Brain pericyte (primary cell): ENCODE data around the gene MRM3.
"Not testable (repeated sequence)": the region's sequence is repeated elsewhere in the genome, so short reads cannot be mapped to it uniquely, and the experiment has no call there.

Source experiments
- DNase-seq: peaks from one replicate; pipeline ENCODE4 v3.0.0-alpha.2; 2012; ENCODE audit warnings: low read depth, low spot score

The MRM3 gene

DNA sequence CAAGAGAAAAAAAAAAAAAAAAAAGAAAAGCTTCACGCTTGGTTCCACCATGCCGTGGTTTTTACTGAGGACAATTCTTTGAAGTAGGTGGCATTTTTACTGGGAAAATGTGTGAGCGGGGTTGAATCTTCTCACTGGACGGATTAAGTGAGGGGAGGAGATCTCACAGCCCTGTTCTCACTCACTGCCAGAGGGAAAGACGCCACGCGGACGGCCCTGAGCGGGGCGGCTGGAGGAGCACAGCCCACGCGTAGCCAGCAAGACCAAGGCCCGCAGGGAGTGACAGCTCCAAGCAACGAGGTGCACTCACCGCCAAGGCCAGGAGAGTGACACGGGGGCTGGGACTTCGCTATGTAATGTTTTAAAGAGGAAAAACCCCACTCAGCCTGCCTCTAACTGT is 43.1 kb downstream of the MRM3 start:
- DNase-seq = no peak

DNA sequence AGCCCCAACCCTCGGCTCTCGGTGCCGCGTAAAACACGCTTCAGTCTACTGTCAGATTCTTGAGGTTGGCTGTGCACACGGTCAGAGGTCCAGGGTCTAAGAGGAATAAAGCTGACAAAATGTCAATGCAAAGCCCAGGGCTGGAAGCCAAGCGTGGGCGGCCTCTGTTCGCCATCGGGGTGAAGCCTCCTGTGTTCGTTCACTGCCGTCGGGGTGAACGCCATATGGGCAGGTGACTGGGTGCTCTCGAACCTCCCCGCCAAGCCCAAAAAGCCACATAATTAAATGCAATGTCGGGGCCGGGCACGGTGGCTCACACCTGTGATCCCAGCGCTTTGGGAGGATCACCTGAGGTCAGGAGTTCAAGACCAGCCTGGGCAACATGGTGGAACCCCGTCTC is 44.6 kb downstream of the MRM3 start:
- DNase-seq = no peak

DNA sequence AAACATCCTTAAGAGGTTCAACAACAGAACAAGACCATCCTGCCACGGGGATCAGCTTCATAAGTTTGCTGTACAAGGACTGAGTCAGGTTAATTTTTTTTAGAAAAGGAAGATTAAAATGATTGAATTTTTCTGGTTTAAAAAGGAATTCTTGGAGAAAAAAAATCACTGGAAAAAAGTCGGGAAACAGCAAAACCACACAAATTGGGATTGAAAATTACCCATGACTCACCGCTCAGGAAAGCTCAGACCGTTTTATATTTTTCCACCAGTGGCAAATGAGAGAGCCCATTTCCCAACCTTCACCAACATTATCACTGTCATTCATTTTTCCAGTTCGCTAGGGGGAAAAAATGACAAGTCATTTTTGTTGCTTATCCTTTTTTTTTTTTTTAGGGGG is 46.6 kb downstream of the MRM3 start:
- DNase-seq = no peak

GRCh38 chr17:829614-830013 is 47.5 kb downstream of the MRM3 start:
- DNase-seq = not testable (repeated sequence)

DNA sequence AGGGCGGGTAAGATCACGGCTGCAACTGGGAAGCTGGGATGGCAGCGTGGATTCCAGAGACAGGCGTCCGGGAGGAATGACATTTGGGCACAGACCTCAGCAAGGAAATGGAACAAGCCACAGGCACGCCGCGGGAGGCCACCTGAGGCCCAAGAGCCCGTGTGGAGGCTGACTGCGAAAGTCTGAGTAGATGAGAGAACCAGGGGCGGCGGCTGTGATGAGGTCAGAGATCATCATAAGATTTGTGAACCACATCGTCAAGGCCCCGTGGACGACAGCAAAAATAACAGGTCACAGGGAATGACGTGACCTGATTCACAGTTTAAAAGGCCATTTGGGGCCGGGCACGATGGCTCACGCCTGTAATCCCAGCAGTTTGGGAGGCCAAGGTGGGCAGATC is 48.2 kb downstream of the MRM3 start:
- no peak for DNase-seq

DNA sequence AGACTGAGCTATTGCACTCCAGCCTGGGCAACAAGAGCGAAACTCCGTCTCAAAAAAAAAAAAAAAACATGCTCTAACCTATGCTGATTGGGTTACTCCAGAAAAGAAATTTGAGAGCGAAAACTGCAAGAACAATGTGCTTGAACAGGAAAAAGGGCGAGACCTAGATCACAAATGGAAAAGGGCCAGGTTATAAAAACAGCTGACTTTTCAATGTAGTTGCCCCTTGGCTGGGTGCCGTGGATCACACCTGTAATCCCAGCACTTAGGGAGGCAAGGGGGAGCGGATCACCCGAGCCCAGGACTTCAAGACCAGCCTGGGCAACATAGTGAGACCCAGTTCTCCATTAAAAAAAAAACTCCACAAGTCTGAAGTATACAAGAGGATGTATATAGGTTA is 48.8 kb downstream of the MRM3 start:
- DNase-seq = no peak

DNA sequence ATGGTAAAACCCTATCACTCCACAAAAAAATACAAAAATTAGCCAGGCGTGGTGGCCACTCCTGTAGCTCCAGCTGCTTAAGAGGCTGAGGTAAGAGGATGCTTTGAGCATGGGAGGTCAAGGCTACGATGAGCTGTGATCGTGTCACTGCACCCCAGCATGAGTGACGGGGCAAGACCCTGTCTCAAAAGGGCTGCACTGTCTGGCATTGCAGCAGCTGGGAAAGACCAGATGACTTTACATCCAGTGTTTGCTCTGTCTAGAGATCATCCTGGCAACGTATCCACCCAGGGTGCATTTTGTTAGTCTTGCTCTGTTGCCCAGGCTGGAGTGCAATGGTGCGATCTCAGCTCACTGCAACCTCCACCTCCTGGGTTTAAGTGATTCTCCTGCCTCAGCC is 52.0 kb downstream of the MRM3 start:
- no peak for DNase-seq

- DNase-seq = peak; percentile 43
Measured at GRCh38 chr17:835263-835662, 53.1 kb downstream of the MRM3 start.

DNA sequence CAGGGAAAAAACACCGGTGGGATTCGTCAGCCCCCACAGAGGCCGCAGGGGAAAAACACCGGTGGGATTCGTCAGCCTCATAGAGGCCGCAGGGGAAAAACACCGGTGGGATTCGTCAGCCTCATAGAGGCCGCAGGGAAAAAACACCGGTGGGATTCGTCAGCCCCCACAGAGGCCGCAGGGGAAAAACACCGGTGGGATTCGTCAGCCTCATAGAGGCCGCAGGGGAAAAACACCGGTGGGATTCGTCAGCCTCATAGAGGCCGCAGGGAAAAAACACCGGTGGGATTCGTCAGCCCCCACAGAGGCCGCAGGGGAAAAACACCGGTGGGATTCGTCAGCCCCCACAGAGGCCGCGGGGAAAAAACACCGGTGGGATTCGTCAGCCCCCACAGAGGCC is 53.6 kb downstream of the MRM3 start:
- not testable (repeated sequence) for DNase-seq

DNA sequence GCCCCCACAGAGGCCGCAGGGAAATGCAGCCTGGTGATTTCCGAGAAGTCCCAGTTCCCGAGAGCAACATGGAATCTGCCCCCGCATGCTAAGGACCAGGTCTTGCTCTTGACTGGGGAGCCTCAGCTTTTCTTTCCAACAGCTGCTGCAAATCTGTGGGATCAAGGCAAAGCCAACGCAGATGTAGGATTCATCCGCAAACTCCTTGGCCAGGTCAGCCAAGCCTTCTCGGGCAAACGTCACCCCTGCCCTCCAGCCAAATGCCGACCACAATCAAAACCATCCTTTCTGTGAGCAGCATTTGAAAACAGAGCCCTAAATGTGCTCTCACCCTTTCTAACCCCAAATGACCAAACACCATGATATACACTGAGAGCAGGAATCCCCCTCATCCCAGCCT is 54.0 kb downstream of the MRM3 start:
- DNase-seq = no peak

GRCh38 chr17:838486-838885 is 56.3 kb downstream of the MRM3 start:
- DNase-seq = no peak

GRCh38 chr17:841313-841712 is 59.2 kb downstream of the MRM3 start:
- DNase-seq = no peak
